CD4-positive, alpha-beta T cell treated with Interleukin-17A for 1 hour (primary cell): ENCODE results near the gene ATP2A2.

Experiments
- DNase-seq: peaks from one replicate; pipeline ENCODE4 v3.0.0-alpha.2; 2020

Gene ATP2A2

DNA sequence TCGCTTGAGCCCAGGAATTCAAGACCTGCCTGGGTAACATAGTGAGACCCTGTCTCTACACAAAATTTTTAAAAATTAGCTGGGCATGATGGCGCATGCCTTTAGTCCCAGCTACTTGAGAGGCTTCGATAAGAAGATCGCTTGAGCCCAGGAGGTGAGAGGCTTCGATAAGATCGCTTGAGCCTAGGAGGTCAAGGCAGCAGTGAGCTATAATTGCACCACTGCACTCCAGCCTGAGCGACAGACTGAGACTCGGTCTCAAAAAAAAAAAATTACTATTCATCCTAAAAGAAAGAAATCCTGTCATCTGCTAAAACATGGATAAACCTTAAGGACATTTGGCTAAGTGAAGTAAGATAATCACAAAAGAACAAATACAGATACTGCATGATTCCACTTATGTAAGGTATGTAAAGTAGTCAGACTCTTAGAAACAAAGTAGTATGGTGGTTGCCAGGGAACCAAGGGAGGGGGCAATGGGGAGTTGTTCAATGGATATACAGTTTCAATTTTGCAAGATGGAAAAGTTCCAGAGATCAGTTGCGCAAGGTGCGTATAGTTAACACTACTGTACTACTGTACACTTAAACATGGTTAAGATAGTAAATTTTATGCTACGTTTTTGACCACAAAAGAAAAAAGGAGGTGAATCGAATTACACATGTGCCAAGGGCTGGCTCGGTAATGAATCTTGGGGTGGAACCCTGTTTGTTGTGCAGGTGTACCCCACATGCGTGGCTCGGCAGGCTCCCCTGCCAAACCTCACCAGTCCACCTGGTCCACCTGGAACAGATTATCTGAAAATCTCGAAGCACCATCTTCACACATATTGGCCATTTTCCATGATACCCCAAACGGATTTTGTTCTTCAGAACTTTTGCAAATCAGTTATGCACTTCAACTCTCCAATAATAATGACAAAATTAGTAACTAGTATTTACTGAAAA, 18.3 kb upstream of the ATP2A2 start:
- DNase-seq, result no peak

DNA sequence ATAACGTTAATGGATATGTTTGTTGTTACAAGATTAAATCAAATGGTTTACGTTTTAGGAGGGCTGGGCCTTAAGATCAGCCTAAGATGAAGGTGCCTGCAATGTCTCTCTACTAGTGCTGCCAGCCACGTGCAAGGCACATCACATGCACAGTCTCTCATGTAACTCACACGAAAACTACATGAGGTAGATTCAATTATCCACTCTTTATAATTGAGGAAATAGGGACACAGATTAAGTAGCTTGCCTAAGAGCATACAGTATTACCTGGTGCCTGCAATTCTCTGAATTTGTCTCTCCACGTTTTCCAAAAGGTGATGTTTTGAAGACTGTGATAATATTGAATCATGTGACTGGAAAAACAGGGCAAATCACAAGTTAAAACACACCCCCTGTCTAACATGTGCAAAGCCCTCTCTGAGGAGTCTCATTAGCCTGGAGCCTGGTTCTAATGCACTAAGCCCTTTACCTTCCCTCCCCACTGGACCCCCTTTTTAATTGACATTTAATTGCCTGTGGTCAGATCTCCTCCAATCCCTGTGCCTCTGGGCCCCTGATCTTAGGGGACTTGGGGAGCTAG, 14.6 kb upstream of the ATP2A2 start:
- DNase-seq, result no peak

DNA sequence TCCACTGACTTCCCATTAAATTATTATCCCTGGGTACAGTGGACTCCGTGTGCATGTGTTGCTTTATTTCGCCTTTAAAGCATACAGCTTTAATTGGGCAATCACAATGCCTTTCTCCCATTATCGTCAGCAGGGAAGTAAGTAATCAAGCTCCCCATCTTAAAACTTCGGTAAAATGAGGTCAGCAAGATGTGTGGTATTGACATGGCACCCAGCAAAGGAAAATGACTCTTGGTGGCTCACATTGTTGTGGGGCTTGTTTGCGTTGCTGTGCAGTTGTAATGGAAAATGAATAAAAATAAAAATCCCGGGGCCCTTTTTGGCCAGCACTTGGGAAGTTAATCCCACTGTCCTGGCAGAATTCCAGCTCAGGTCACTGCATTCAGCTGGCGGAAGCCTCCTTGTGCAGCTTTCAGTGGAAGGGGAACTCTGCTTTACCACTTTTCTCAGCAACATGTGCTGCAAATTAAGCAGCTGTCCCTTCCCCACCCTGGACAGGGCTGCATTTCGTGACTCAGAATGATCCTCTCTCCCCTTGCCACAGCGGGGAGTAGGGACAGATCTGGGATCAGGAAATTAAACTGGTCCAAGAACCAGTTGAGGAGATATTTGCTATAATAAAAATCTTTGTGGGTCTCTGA, 13.9 kb upstream of the ATP2A2 start:
- DNase-seq, result no peak

DNA sequence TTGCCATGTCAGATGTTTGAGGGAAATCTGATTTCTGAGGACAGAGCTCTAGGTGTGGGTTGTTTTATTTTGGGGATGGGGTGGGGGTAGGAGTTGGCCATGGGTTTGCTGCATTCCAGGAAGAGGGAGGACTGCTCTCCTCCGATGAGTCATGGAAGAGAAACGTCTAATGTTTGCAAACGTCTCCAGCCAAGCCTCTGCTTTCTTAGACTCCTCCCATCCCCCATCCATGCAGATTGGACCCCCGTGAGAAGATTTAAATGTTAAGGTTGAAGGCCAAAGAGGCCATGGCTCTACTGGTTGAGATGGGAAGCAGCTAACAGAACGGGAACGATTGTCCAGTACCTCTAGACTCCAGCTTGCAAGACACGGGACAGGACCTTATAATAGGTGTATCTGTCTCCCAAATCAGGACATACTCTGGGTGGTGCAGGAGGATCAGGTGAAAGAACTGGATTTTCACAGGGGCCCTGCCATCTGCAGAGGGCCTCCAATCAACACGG, 11.4 kb upstream of the ATP2A2 start:
- DNase-seq, result no peak

DNA sequence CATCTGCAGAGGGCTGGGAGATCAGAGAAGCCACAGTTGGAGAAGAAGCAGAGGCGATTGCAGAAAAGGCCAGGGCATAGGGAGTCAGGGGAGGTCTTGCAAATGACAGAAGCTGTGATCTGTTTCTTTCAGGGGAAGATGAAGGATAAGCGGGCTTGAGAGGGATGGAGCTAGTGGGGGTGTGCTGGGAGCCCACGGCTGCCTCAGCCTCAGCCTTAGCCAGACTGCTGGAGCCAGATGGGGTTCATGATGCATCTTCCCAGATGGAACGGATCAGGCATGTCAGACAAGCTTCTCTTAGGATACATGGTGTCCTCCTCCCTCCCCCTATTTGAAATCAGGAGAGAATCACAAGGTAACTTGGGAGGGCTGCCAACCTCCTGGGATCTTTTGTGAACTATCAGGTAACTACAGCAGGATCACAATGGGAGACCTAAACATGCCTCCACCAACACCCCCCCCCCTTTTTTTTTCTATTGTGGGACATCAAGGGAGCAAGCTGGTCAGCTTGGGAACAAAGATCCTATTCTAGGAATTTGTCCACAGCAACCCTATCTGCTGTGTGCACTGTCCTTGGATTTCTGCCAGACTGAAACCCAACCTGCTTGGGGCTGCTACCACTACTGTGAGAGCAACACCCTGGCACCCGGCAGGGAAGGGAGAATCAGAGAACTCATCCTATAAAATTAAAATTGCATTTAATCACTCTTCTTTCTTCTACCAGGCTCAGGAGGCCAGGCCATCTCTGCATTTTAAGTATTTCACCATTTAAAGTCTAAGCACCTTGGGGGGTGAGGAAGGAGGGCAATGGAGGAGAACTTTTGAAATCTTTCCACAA, 10.7 kb upstream of the ATP2A2 start:
- DNase-seq, result no peak

DNA sequence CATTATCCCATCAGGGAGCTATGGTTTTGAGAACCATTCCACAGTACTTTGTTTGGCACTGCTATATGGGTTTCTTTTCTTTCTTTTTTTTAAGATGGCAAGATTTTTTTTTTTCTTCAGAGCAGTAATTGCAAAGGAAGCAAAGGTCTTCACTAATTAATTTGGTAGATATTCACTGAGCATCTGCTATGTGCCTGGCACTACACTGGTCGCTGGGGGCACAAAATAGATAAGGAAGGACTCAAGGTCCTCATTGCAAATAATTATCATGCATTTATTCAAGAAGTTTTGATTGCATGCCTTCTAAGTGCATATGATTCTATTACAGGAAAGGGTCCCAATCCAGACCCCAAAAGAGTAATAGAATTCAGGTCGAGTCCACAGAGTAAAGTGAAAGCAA, 10.0 kb upstream of the ATP2A2 start:
- DNase-seq, result no peak

DNA sequence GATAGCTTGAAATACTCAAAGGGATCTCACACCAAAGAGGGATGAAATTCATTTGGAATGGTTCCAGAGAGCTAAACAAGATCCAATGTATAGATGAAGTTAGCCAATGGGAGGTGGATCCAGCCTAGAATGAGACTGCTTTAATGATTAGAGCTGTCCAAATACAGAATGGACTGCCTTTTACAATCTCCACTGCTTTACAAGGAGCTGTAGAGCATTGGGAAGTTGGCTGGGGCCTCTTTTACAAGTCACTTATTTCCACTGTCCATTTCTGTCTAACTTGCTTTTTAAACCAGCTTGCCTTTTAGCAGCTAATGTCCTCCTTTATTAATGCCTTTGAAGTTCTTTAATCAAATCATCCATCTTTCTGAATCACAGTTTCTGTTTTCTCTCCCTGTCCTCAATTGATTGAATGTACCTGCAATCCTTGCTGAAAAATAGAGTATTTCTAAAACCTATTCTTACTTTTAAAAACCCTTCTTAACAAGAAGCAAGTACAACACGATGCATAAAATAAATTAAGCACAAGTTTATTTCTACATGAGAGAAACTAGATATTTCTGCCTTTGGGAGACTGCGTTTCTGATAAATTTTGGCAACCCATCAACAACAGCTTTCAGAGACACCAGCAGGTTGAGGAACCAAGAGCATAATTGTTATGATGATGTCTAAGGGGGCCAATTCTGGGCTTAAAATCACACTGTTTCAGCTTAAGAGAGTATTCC, 3.4 kb upstream of the ATP2A2 start:
- no peak for DNase-seq

DNA sequence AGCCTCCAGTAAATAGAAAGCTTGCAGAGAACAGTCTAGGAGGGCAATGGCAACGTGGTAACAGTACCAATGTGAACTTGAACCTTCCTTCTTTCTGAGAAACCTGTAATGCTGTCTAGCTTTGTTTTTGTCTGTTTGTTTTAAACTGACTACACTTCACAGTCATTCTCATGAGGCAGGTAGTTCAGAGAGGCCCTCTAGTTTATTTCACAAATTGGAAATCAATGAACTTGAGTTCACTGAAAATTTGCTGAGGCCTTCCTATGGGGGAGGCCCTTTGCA, 2.9 kb upstream of the ATP2A2 start:
- DNase-seq, result no peak

DNA sequence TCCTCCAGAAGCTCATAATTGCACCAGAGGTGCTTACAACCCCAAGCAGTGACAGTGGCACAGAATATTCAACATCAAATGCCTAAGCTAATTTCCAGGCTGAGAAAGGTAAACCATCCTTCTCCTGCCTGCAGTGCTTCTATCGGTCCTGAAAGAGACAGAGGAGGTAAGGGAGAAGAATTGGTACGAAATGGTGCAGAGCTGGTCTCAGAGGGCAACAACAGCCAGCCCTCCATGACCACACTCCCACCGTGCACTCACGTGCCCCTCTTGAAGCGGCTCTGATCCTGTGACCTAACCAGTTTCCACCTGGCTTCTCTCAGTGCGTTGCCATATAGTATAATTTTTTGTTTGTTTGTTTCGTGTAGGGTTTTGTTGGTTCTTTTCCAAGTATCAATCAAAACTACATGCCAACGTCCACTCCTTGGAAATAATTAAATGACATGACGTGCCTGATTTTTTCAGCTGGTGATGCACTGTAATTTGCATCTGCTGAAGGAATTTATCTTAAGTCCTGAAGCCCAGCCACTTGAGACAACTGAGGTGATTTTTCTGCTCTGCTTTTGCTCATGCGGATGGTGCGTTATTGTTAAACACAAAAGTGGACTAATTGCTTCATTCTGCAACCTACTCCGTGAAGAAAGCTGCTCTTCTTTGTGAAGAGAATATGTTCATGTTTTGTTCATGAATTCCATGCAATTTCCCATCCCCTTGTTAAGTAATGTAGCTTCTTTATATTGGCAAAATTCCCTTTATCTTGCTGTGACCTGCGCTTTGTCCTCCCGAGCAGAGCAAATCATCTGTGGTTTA, 1.3 kb upstream of the ATP2A2 start:
- no peak for DNase-seq

DNA sequence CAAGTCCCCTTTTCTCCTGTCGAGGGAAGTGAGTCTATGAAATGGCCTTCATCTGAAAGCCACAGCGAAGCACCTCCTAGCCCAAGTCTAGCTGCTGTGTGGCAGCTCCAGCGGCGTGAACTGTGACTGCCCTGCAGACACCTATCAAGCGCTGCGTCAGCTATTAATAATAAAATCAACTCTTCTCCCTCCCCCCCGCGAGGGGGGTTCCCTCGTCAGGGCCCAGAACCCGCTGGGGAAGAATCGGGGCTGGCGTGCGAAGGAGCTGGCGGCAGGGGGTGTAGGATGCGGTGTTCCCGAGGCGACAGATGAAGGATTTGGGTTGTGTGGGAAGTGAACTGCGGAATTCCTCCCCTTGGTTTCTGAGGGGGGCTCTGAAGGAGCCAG, 662 bp upstream of the ATP2A2 start:
- peak; percentile 73 for DNase-seq

DNA sequence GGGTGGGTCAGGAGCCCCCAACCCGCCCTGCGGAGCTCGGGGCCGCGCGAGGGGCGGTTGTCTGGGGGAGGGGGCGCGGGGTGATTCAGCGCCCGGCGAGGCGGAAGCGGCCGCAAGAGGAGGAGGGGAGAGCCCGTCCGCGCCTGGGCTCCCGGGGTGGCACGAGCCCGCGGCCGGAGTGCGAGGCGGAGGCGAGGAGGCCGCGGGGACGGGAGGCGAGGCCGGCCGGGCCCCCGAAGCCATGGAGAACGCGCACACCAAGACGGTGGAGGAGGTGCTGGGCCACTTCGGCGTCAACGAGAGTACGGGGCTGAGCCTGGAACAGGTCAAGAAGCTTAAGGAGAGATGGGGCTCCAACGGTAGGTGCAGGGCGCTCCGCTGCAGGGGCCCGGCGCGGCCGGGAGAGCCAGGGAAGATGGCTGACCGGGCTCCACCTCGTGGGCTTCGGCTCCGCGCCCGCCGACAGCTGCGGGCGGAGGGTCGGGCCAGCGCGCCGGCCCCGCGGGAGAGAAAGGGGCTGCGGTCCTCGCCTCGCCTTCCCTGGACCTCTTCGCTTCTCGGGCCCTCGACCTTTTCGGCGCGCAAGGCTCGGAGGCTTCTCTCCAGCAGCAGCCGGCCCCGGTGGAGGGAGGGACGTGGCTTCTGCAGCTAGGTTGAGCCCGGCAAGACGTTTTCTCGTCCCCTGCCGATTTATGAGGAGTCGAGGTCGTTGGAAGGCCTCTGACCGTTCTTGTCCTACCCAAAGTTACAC, 677 bp downstream of the ATP2A2 start:
- DNase-seq, result peak; percentile 43

DNA sequence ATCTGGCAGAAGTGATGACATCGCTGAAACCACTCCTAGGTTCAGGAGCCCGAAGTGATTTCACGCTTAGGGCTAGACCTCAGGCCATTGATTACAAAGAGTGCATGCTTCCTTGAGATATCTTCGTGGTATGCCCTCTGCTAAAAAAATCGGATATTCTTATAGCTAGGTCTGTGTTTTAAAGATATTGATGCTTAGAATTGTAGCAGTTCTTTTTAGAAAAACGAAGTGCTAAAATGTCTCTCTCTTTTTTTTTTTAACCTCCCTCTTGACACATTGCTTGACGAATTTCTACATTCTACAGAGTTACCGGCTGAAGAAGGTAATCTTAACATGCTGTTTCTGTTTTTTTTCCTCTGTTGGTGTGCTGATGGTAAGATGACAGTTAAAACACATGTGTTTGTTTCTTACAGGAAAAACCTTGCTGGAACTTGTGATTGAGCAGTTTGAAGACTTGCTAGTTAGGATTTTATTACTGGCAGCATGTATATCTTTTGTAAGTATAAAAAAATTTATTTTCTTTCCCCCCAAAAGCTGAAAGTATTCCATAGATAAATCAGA, 1.3 kb downstream of the ATP2A2 start:
- DNase-seq, result no peak

DNA sequence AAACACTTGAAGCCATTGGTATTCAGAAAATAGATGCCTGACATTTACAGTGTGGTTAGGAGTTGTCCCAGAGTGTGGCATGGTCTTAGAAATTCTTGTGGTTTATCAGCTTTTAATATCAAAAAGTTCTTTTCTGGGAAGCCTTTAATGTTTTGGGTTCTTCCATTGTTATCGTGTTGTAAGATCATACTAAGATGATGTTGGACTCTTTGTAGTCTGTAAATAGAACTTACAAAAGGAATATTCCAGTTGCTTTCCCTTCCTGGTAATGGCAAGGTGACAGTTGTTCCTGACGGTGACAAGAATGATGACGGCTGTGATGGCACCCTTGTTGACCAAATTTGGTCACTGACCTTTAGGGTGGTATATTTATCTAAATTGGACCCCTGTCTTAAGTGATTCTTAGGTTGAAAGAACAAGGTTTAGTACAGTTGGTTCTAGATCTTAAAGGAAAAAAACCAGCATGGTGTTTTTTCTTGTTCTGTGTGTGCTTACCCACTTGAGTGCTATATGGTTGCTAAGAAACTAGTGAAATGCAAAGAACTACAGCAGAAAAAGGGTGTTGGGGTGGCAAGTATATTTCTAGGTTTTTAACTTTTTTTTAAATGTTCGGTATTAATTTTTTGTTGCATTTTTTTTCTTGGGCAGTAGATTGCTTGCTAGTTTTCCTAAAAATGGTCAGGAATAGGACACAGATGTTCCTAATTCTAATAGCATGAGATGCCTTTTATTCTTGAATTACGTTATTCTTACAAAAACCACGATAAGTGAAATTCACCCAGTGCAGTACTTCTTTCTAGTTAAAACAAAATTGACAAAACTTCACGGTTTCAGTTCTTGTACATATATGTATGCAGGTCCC, 2.1 kb downstream of the ATP2A2 start:
- DNase-seq, result peak; percentile 39

DNA sequence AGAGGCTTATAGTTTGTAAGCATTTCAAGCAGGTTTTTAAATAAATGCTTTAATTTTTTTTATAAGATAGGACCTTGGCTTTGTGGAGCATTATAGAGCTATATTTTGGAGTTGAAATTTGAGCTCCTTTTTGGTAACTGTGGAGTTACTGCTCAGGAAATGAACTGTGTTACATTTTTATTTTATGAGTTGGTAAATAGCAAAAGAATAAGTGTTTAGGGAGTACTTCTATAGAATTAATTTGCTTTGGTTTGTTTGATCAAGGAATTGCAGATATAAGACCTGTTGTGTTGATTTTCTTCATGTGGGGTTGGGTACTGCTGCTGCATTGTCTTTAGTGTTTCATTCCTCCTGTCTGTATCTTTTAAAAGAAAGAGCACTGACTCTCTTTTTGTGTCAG, 3.5 kb downstream of the ATP2A2 start:
- no peak for DNase-seq

DNA sequence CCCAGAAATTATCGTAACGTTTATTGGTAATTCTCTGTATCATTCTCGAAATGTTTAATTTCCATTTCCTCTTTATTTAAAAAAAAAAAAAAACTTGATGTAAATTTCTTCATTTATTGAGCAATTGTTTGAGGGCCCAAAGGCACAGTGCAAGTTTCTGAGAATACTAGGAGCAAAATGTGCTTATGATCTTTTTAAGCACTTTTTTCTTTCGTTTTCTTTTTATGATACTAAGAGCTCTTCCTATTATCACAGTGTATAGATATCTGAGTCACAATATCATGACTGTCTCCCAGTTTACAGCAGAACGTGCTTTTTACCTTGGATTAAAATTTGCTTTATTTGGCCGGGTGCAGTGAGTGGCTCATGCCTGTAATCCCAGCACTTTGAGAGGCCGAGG, 5.6 kb downstream of the ATP2A2 start:
- DNase-seq, result no peak

DNA sequence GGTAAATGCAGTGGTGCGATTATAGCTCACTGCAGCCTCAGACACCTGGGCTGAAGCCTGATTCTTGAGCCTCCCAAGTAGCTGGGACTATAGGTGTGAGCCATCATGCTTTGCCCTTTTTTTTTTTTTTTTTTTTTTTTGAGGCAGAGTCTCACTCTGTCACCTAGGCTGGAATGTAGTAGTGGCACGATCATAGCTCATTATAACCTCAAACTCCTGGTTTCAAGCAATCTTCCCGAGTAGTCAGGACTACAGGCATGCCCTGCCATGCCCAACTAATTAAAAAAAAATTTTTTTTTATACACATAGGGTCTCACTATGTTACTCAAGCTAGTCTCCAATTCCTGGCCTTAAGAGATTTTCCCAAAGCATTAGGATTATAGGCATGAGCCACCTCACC, 6.9 kb downstream of the ATP2A2 start:
- DNase-seq, result no peak

DNA sequence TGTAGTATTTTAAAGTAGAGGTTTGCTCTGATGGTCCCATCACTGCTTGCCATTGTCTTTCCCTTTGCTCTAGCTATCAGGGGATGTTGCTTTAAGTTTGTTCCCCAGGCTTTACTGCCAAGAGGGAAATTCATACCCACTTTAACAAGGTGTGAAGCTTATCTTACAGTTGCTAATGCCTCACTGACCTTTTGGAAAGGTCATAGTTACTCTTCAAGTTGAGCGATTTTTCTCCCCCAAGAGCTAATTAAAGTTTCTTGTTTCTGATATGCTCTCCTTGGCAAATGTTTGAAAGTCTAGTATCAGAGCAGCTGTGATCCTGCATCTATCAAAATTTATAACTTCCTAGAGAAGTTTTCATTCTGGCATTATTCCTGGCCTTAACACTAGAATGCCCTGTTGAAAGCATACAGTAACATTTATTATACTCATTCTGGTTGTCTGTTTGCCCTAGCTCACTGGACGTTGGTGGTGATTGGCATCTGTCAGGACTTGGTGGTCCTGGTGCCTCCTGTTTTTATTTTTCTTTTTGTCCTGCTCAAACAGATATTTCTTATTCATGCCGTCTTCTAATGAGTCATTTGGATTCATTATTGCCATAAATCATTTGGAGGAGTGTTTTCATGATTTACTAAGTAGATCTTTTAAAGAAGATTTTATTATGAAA, 8.1 kb downstream of the ATP2A2 start:
- no peak for DNase-seq

DNA sequence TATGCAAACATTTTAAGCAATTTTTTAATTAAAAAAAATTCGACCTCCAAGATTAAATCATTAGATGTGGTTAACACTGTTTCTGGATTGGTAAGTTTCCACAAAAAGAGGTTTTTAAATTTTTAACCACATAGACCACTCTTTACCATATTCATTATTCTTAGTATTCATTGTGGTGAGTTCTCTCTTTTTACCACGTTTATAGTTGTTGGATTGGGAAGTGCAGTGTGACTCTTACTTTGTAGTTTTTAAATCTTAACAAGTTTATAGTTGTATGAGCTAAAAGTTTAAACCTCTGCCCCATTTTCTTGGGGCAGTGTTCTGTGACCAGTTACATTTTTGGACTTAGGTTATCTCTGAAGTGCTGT, 8.6 kb downstream of the ATP2A2 start:
- no peak for DNase-seq
